ENCODE results near the gene LOXL3. TPM values are rescaled to one million over a fixed set of nuclear protein-coding genes. Genes with fewer than 3 reads are reported as not detected.

The LOXL3 gene
- total RNA-seq, 3 donors from 2014 or later (not counting 1 experiment from before 2014, with no cell fraction given), result 0.43 to 2.0 (median 0.93) TPM

DNA sequence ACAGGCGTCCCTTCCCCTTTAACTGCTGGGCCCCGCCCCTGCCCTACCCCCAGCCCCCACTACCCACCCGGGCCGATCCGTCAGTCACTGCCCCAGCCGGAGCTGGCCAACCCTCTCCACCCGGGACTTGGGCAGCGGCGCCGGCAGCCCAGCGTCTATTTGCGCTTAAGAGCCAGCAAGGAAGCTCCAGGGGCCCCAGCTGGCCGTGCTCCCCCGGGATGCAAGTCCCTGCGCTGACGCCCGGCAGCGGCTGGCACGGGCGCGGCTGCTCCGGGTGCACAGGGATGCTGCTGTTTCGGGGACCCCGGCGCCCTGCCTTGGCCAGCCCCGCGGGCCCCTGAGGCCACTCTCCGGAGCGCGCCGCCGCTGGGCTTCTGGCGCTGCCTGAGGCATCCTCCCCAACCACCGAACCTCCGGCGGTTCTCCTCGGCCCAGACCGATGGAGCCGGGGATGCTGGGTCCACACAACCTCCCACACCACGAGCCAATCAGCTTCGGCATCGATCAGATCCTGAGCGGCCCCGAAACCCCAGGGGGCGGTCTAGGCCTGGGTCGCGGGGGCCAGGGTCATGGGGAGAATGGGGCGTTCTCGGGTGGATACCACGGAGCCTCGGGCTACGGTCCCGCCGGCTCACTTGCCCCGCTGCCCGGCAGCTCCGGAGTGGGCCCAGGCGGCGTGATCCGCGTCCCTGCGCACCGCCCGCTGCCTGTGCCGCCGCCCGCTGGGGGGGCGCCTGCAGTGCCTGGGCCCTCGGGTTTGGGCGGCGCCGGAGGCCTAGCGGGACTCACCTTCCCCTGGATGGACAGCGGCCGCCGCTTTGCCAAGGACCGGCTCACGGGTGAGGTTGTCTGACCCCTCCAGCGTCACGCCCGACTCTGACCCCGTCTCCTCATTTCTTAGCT is 39.1 kb downstream of the LOXL3 start, which contains the start of gene TLX2:
Gene TLX2 (plus strand): TSS at position 83 of the 903 bp plus-strand sequence. CDS start 357 bp downstream, at position 440.
- Histone ChIP-seq H3K4me1 (ENCODE audit: control insufficient read depth, insufficient read depth, low read length) (peaks cover 31% of the 10 kb centered on the region), H3K27ac (ENCODE audit: low read length) (no peak within 1 kb of the TSS), H3K27me3 (ENCODE audit: control insufficient read depth, insufficient read depth, low read length) (peaks cover 66% of the 10 kb centered on the region), H3K9me3 (ENCODE audit: control insufficient read depth, insufficient read depth, low read length) (no peaks in the 10 kb centered on the region), H3K4me3 (ENCODE audit: low read length) (no peak within 1 kb of the TSS), H3K36me3 (ENCODE audit: control insufficient read depth, insufficient read depth, low read length) (no peaks in the 10 kb centered on the region)
- Mint-ChIP-seq H3K27me3 (ENCODE audit: low read depth in 2 of 2) (peaks cover 68 to 80% of the 10 kb centered on the region in 2 donors), H3K36me3 (no peaks in the 10 kb centered on the region), H3K27ac (peak within 1 kb of the TSS in 1 of 2 donors; percentile 36), H3K9me3 (no peaks in the 10 kb centered on the region), H3K4me3 (peak within 1 kb of the TSS; percentile 75), H3K4me1 (peaks cover 10 to 20% of the 10 kb centered on the region in 2 donors)
- ATAC-seq (no peak), DNase-seq (peak in 1 of 2 donors; percentile 36)
- WGBS (ENCODE audit: insufficient coverage), result 3% methylated on average over 82 of the region's 82 CpGs
- TF ChIP-seq, protein P1, sequence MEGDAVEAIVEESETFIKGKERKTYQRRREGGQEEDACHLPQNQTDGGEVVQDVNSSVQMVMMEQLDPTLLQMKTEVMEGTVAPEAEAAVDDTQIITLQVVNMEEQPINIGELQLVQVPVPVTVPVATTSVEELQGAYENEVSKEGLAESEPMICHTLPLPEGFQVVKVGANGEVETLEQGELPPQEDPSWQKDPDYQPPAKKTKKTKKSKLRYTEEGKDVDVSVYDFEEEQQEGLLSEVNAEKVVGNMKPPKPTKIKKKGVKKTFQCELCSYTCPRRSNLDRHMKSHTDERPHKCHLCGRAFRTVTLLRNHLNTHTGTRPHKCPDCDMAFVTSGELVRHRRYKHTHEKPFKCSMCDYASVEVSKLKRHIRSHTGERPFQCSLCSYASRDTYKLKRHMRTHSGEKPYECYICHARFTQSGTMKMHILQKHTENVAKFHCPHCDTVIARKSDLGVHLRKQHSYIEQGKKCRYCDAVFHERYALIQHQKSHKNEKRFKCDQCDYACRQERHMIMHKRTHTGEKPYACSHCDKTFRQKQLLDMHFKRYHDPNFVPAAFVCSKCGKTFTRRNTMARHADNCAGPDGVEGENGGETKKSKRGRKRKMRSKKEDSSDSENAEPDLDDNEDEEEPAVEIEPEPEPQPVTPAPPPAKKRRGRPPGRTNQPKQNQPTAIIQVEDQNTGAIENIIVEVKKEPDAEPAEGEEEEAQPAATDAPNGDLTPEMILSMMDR (IDR thresholded peaks at IDR 0.05), result no peak
- intact Hi-C loops (cut with micrococcal nuclease), result no loop called here

DNA sequence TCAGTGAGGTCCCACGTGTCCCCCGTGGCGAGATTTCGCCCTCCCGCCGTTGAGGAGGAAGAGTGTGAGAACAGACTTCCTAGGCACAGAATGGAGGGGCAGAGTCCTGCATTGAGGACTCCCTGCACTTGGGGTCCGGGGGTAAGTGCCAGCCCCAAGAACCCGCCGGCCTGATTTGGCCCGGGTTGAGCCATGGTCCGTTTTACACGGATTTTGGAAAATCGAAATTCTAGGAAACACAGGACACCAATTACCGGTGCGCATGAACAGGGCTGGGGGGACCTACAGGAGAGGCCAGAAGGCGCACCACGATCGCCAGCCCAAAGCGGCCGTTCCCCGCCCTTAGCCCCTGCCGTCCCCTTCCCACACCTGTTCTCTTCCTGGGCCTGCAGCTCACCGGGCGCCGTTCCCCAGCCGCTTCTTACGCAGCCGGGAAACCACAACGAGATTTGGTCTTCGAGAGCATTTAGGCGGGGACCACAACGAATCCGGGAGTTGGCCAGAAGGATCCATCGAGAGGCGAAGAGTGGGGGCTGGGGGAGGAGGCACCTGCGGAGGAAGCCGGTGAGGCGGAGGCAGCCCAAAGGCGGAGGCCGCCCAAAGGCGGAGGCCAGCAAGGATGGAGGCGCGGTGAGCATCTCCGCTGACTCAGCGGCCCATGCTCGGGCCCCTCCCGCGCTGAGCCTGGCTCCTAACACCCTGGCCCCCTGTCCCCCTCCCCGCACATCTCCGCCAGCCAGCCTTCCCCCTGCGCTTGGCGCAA is 40.0 kb downstream of the LOXL3 start:
- TF ChIP-seq, protein P1 (IDR thresholded peaks at IDR 0.05), result no peak
- H3K27me3 Mint-ChIP-seq (ENCODE audit: low read depth in 2 of 2), result peaks cover 60 to 74% of the 10 kb centered on the region in 2 donors
- peak in 1 of 3 donors; percentile 25 for ATAC-seq

DNA sequence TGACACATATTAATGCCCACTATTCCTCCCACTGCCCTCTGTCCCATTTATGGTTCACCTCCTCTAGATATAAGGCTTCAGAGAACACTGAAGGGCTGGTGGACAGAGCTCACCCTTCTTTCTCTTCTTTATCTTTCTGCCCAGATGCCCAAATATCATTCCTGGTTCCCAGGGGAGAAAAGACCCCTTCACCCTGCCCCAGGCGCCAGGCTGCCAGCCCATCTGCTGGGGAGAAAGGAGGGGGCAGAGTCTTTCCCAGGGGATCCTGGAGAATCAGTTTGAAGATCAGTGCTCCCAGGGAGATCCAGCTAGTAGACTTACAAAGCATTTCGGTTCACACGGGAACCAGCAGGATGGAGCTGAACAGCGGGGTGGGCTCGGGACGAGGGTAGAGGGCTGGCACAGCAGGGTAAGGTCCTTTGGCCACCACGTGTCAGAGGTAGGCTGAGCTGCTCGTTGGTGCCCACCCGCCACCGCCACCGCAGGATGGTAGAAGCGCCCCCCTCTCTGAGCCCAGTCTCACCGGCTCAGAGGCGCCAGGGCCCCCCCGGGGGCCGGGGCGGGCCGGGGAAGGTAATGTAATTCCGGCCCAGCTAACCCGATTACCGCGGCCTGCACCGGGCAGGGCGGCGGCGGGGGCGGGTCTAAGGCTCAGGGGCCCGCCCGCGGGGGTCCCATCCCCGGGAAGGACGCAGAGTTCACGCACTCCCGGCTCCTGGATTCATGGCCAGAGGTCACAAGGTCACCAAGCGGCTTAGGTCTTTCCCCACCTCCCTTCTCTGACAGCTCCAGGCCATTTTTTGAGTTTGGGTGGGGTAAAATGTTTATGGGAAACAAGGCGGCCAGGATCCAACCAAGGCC is 40.8 kb downstream of the LOXL3 start:
- WGBS (ENCODE audit: insufficient coverage), result 9% methylated on average over 35 of the region's 36 CpGs
- no peak for ATAC-seq

More for the DNA sequence above, 40.0 kb downstream of the LOXL3 start:
- H3K27ac ChIP-seq (ENCODE audit: low read length), result no peak overlapping the region
- no peaks in the 10 kb centered on the region for H3K9me3 ChIP-seq (ENCODE audit: control insufficient read depth, insufficient read depth, low read length)
- Mint-ChIP-seq H3K4me3 (peak overlapping the region; percentile 13), H3K4me1 (peaks cover 10 to 20% of the 10 kb centered on the region in 2 donors), H3K36me3 (no peaks in the 10 kb centered on the region), H3K27ac (peak overlapping the region in 1 of 2 donors; percentile 36), H3K9me3 (no peaks in the 10 kb centered on the region)
- no peak overlapping the region for H3K4me3 ChIP-seq (ENCODE audit: low read length)
- WGBS (ENCODE audit: insufficient coverage), result 5% methylated on average over 52 of the region's 52 CpGs
- intact Hi-C loops (cut with micrococcal nuclease), result no loop called here
- peaks cover 65% of the 10 kb centered on the region for H3K27me3 ChIP-seq (ENCODE audit: control insufficient read depth, insufficient read depth, low read length)
- H3K36me3 ChIP-seq (ENCODE audit: control insufficient read depth, insufficient read depth, low read length), result no peaks in the 10 kb centered on the region
- peak in 1 of 2 donors; percentile 48 for DNase-seq
- H3K4me1 ChIP-seq (ENCODE audit: control insufficient read depth, insufficient read depth, low read length), result peaks cover 31% of the 10 kb centered on the region

More for the DNA sequence above, 40.8 kb downstream of the LOXL3 start:
- Mint-ChIP-seq H3K36me3 (no peaks in the 10 kb centered on the region), H3K4me3 (no peak overlapping the region), H3K27me3 (ENCODE audit: low read depth in 2 of 2) (peaks cover 51 to 71% of the 10 kb centered on the region in 2 donors), H3K9me3 (no peaks in the 10 kb centered on the region), H3K4me1 (peaks cover 18 to 27% of the 10 kb centered on the region in 2 donors), H3K27ac (peak overlapping the region in 1 of 2 donors; percentile 36)
- peaks cover 36% of the 10 kb centered on the region for H3K4me1 ChIP-seq (ENCODE audit: control insufficient read depth, insufficient read depth, low read length)
- H3K27ac ChIP-seq (ENCODE audit: low read length), result no peak overlapping the region
- peaks cover 57% of the 10 kb centered on the region for H3K27me3 ChIP-seq (ENCODE audit: control insufficient read depth, insufficient read depth, low read length)
- intact Hi-C loops (cut with micrococcal nuclease), result no loop called here
- no peaks in the 10 kb centered on the region for H3K36me3 ChIP-seq (ENCODE audit: control insufficient read depth, insufficient read depth, low read length)
- no peak overlapping the region for H3K4me3 ChIP-seq (ENCODE audit: low read length)
- DNase-seq, result no peak
- TF ChIP-seq, protein P1 (IDR thresholded peaks at IDR 0.05), result no peak
- H3K9me3 ChIP-seq (ENCODE audit: control insufficient read depth, insufficient read depth, low read length), result no peaks in the 10 kb centered on the region

Data from natural killer cell (primary cell).